Neuronal stem cell (in vitro differentiated cells): ENCODE data around the gene DNM1.

Source experiments
- DNase-seq: peaks from one replicate; pipeline ENCODE4 v3.0.0-alpha.2; 2013; ENCODE audit warnings: low spot score
- H2AFZ ChIP-seq: one replicate; pipeline ENCODE4 v1.6.1; 2013; ENCODE audit warnings: mild to moderate bottlenecking, low read length, inconsistent platforms
- H2AK5ac ChIP-seq: 2 replicates; pipeline ENCODE4 v1.6.1; 2013; ENCODE audit warnings: low read depth, mild to moderate bottlenecking, inconsistent platforms, low read length, moderate library complexity, mixed read lengths
- H2BK120ac ChIP-seq: 2 replicates; pipeline ENCODE4 v1.6.1; 2013; ENCODE audit warnings: low read depth, mild to moderate bottlenecking, inconsistent platforms, low read length, moderate library complexity, mixed read lengths
- H2BK12ac ChIP-seq: one replicate; pipeline ENCODE4 v1.6.1; 2013; ENCODE audit warnings: low read length, inconsistent platforms
- H2BK15ac ChIP-seq: 2 replicates; pipeline ENCODE4 v1.6.1; 2013; ENCODE audit warnings: mild to moderate bottlenecking, low read length, inconsistent platforms, mixed read lengths
- H2BK5ac ChIP-seq: one replicate; pipeline ENCODE4 v1.6.1; 2013; ENCODE audit warnings: inconsistent platforms, mild to moderate bottlenecking, low read length, moderate library complexity
- H3K14ac ChIP-seq: one replicate; pipeline ENCODE4 v1.6.1; 2013; ENCODE audit warnings: low read length, inconsistent platforms
- H3K18ac ChIP-seq: 2 replicates; pipeline ENCODE4 v1.6.1; 2013; ENCODE audit warnings: low read length, inconsistent platforms
- H3K23ac ChIP-seq: 2 replicates; pipeline ENCODE4 v1.6.1; 2013; ENCODE audit warnings: low read depth, mild to moderate bottlenecking, mixed read lengths, low read length, inconsistent platforms; ENCODE audit not compliant: poor library complexity
- H3K27ac ChIP-seq: replicated peaks from 3 replicates; pipeline ENCODE4 v1.5.1; 2013; ENCODE audit warnings: low read length, inconsistent platforms
- H3K27me3 ChIP-seq, 3 experiments: 2 replicates each; pipeline ENCODE4 v1.6.1; 2013; ENCODE audit warnings: low read length in 3 of 3, mild to moderate bottlenecking in 2 of 3, inconsistent platforms in 1 of 3, low read depth in 1 of 3, mixed read lengths in 1 of 3, moderate library complexity in 1 of 3; ENCODE audit not compliant: control insufficient read depth in 3 of 3, insufficient read depth in 3 of 3
- H3K36me3 ChIP-seq, 2 donors: replicated peaks in 1 of 2; 2 replicates each; pipeline ENCODE4 v1.6.1; 2013; ENCODE audit warnings: low read length in 2 of 2; ENCODE audit not compliant: control insufficient read depth in 2 of 2, insufficient read depth in 2 of 2
- H3K4ac ChIP-seq: 2 replicates; pipeline ENCODE4 v1.6.1; 2013; ENCODE audit warnings: inconsistent platforms, mild to moderate bottlenecking, low read length, moderate library complexity
- H3K4me1 ChIP-seq, 2 donors: 1 replicate in 1 of 2; 2 replicates in 1 of 2; pipeline ENCODE4 v1.6.1; 2013; ENCODE audit warnings: low read length in 2 of 2, low read depth in 1 of 2; ENCODE audit not compliant: control insufficient read depth in 2 of 2, insufficient read depth in 1 of 2
- H3K4me2 ChIP-seq: one replicate; pipeline ENCODE4 v1.6.1; 2013; ENCODE audit warnings: mild to moderate bottlenecking, low read length, inconsistent platforms; ENCODE audit not compliant: insufficient read depth, poor library complexity, severe bottlenecking
- H3K4me3 ChIP-seq, 2 donors: 2 replicates each; pipeline ENCODE4 v1.5.1; 2013; ENCODE audit warnings: low read length in 2 of 2, mild to moderate bottlenecking in 2 of 2, inconsistent platforms in 1 of 2, moderate library complexity in 1 of 2
- H3K79me1 ChIP-seq: one replicate; pipeline ENCODE4 v1.6.1; 2013; ENCODE audit warnings: low read depth, mild to moderate bottlenecking, inconsistent platforms, low read length, moderate library complexity
- H3K9ac ChIP-seq: one replicate; pipeline ENCODE4 v1.6.1; 2013; ENCODE audit warnings: mild to moderate bottlenecking, low read depth, low read length, inconsistent platforms; ENCODE audit not compliant: poor library complexity
- H3K9me3 ChIP-seq, 2 donors: replicated peaks in 1 of 2; 2 replicates each; pipeline versions ENCODE3 to v1.6.1; 2013; ENCODE audit warnings: low read length in 2 of 2, mild to moderate bottlenecking in 2 of 2, inconsistent platforms in 1 of 2, low read depth in 1 of 2, mixed read lengths in 1 of 2, moderate library complexity in 1 of 2; ENCODE audit not compliant: control insufficient read depth in 2 of 2, insufficient read depth in 1 of 2
- H4K8ac ChIP-seq: one replicate; pipeline ENCODE4 v1.6.1; 2013; ENCODE audit warnings: low read depth, mild to moderate bottlenecking, inconsistent platforms, low read length, moderate library complexity
- H4K91ac ChIP-seq: one replicate; pipeline ENCODE4 v1.6.1; 2013; ENCODE audit warnings: low read length, low read depth, mild to moderate bottlenecking, inconsistent platforms; ENCODE audit not compliant: poor library complexity
- WGBS, 2 donors: extraction: QIAGEN DNeasy Blood & Tissue Kit; methylation state at CpG; one replicate each; pipeline ENCODE4 v1.1.7; 2013; ENCODE audit warnings: missing lambda C conversion rate in 2 of 2, mixed read lengths in 1 of 2; ENCODE audit not compliant: insufficient read length in 2 of 2, insufficient replicate concordance in 1 of 2; ENCODE audit errors: extremely low coverage in 2 of 2; 5-methylcytosine and 5-hydroxymethylcytosine counted together

Gene DNM1

DNA sequence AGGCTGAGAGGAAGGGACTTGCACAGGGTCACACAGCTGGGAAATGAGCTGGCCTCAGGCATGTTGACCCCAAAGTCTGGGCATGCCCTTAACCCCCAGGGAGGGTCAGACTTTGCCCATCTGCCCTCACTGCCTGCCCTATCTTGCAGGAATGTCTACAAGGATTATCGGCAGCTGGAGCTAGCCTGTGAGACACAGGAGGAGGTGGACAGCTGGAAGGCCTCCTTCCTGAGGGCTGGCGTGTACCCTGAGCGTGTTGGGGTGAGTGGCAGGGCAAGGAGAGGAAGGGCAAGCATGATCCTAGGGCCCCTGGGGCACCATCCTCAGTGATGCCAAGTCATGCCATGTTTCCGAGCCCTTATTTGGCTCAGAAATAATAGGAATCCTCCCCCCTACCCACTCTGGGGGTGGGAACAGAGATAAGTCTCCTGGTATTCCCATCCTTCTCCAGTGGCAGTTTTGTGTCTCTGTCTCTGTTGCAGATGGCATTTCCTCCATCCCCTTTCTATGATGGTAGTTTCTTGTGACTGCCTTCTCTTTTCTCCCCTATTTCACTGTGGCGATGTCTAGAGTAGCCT, 44.1 kb downstream of the DNM1 start:
- Histone ChIP-seq H4K8ac (no peak overlapping the region), H3K23ac (peak overlapping the region; percentile 73), H3K4me1 (peaks cover 25 to 26% of the 10 kb centered on the region in 2 donors), H4K91ac (no peak overlapping the region), H3K27me3 (peaks cover 0 to 3% (median 0%) of the 10 kb centered on the region in 3 experiments), H2BK120ac (no peak overlapping the region), H2BK15ac (no peak overlapping the region), H3K9ac (peak overlapping the region; percentile 50), H2BK5ac (no peak overlapping the region), H3K4me3 (no peak overlapping the region), H3K9me3 (peaks cover 0 to 1% of the 10 kb centered on the region in 2 donors), H3K4ac (no peak overlapping the region), H3K4me2 (no peak overlapping the region), H2AFZ (no peak overlapping the region), H3K36me3 (peaks cover 19 to 25% of the 10 kb centered on the region in 2 donors), H3K18ac (no peak overlapping the region), H3K79me1 (no peaks in the 10 kb centered on the region), H3K27ac (no peak overlapping the region), H2BK12ac (no peak overlapping the region), H2AK5ac (no peak overlapping the region), H3K14ac (no peak overlapping the region)
- DNase-seq, result no peak
- no CpG with 5 or more reads among the region's 5 CpGs for WGBS, 2 donors

DNA sequence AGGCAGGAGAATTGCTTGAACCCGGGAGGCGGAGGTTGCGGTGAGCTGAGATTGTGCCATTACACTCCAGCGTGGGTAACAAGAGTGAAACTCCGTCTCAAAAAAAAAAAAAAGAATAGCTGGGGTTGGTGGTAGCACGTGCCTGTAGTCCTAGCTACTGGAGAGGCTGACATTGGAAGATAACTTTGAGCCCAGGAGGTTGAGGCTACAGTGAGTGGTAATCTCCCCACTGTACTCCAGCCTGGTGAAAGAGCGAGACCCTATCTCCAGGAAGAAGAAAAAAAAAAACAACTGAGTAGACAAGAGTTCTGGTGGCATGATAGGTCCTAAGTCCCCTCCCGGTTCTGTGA, 46.4 kb downstream of the DNM1 start:
- no CpG with 5 or more reads among the region's 8 CpGs for WGBS, 2 donors
- H4K91ac ChIP-seq, result no peak overlapping the region
- H3K4me1 ChIP-seq, result peaks cover 16 to 19% of the 10 kb centered on the region in 2 donors
- DNase-seq, result no peak
- H2AK5ac ChIP-seq, result no peak overlapping the region
- peak overlapping the region; percentile 1 for H2BK15ac ChIP-seq
- no peak overlapping the region for H2BK120ac ChIP-seq
- H2BK5ac ChIP-seq, result no peak overlapping the region
- H3K79me1 ChIP-seq, result peaks cover 3% of the 10 kb centered on the region
- no peak overlapping the region for H3K4me2 ChIP-seq
- no peak overlapping the region for H2AFZ ChIP-seq
- no peak overlapping the region for H4K8ac ChIP-seq
- peak overlapping the region; percentile 98 for H3K23ac ChIP-seq
- no peak overlapping the region for H3K4ac ChIP-seq
- H3K9me3 ChIP-seq, result peaks cover 0 to 1% of the 10 kb centered on the region in 2 donors
- H2BK12ac ChIP-seq, result no peak overlapping the region
- no peak overlapping the region for H3K27ac ChIP-seq
- no peak overlapping the region for H3K14ac ChIP-seq
- H3K36me3 ChIP-seq, result peaks cover 27 to 33% of the 10 kb centered on the region in 2 donors
- H3K18ac ChIP-seq, result no peak overlapping the region
- H3K27me3 ChIP-seq, result peaks cover 0 to 3% (median 0%) of the 10 kb centered on the region in 3 experiments
- no peak overlapping the region for H3K4me3 ChIP-seq
- no peak overlapping the region for H3K9ac ChIP-seq

DNA sequence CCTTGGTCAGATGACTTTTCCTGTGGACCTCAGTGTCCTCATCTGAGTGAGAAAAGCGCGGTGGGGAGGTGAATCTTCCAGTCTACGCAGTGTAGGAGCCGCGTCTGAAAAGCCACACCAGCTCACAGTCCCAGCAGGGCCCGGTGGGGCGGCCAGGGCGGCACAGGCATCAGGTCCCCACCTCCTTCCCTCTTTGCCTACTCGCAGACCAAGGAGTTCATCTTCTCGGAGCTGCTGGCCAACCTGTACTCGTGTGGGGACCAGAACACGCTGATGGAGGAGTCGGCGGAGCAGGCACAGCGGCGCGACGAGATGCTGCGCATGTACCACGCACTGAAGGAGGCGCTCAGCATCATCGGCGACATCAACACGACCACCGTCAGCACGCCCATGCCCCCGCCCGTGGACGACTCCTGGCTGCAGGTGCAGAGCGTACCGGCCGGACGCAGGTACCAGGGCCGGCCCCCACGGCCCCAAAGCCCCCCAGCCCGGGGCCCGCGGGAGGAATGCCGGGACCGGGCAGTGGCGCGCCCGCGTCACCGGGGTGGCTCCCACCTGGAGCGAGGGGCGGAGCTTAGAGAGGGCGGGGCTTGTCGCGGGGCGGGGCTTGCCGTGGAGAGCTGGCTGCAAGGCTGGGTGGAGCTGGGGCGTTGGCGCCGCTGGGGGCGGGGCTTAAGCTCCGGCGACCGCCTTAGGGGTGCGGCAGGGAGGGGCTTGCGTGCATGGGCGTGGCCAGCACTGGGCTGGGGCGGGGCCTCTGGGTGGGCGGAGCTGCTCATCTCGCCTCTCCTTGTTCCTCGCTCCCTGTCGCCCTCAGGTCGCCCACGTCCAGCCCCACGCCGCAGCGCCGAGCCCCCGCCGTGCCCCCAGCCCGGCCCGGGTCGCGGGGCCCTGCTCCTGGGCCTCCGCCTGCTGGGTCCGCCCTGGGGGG, 47.0 kb downstream of the DNM1 start:
- no CpG with 5 or more reads among the region's 81 CpGs for WGBS, 2 donors
- Histone ChIP-seq H3K4me3 (peak overlapping the region in 1 of 2 donors; percentile 71), H3K27ac (no peak overlapping the region)

More for the DNA sequence above, 47.0 kb downstream of the DNM1 start:
- Histone ChIP-seq H2BK12ac (no peak overlapping the region), H3K4me2 (peak overlapping the region; percentile 58), H3K18ac (peak overlapping the region; percentile 87), H2BK15ac (peak overlapping the region; percentile 1), H4K91ac (no peak overlapping the region), H3K4me1 (peaks cover 12 to 17% of the 10 kb centered on the region in 2 donors), H2BK120ac (no peak overlapping the region), H2AK5ac (peak overlapping the region; percentile 52), H3K9ac (peak overlapping the region; percentile 60), H3K9me3 (peaks cover 0 to 1% of the 10 kb centered on the region in 2 donors), H3K79me1 (peaks cover 3% of the 10 kb centered on the region), H3K4ac (no peak overlapping the region), H4K8ac (peak overlapping the region; percentile 82), H3K36me3 (peaks cover 27 to 38% of the 10 kb centered on the region in 2 donors), H3K27me3 (peaks cover 0 to 3% (median 0%) of the 10 kb centered on the region in 3 experiments), H2BK5ac (no peak overlapping the region), H2AFZ (no peak overlapping the region), H3K23ac (peak overlapping the region; percentile 98), H3K14ac (no peak overlapping the region)
- DNase-seq, result peak; percentile 88
